B cell (primary cell): ENCODE measurements around the gene AGBL3. TPM values are rescaled to one million over a fixed set of nuclear protein-coding genes. Genes with fewer than 3 reads are reported as not detected.

Experiments
- ATAC-seq: fragments of 200-7000 bp; cut with Tn5 transposase; one replicate; pipeline ENCODE4 v1.10.0; 2021; ENCODE audit warnings: low read depth, mild to moderate bottlenecking, moderate number of reproducible peaks, moderate library complexity
- CTCF ChIA-PET: fragments of 350-600 bp; sonication (Branson Sonifier 250); formaldehyde crosslinking; loops from one replicate; lab custom pipeline; 2021; ENCODE audit warnings: antibody characterized with exemption, inconsistent platforms; lab: Charles Lee
- POLR2A ChIA-PET: fragments of 350-600 bp; sonication (Branson Sonifier 250); formaldehyde crosslinking; loops from one replicate; lab custom pipeline; 2021; ENCODE audit warnings: antibody characterized with exemption; lab: Charles Lee
- DNase-seq: peaks from one replicate; pipeline ENCODE4 v3.0.0; 2013
- H2AFZ ChIP-seq: 2 replicates; pipeline ENCODE4 v1.6.1; 2012; ENCODE audit warnings: mild to moderate bottlenecking, low read depth, low read length; ENCODE audit not compliant: insufficient read depth, poor library complexity, severe bottlenecking
- H3K27ac ChIP-seq, 2 donors: 1 replicate in 1 of 2; 2 replicates in 1 of 2; pipeline ENCODE4 v1.5.1; 2012 to 2013; ENCODE audit warnings: low read length in 2 of 2, mild to moderate bottlenecking in 2 of 2, moderate library complexity in 1 of 2
- H3K27me3 ChIP-seq, 4 experiments: fragments of 200-600 bp in 1 of 4; sonication (generic) in 1 of 4; replicated peaks in 1 of 4; 1 replicate in 2 of 4; 2 replicates in 2 of 4; pipeline versions ENCODE4 v1.6.1 to v1.7.0; 2013 to 2016; ENCODE audit warnings: low read length in 3 of 4, mild to moderate bottlenecking in 2 of 4, mixed read lengths in 1 of 4, moderate library complexity in 1 of 4; ENCODE audit not compliant: insufficient read depth in 4 of 4, control insufficient read depth in 3 of 4; ENCODE audit errors: control extremely low read depth in 1 of 4
- H3K36me3 ChIP-seq, 2 experiments: replicated peaks in 1 of 2; 1 replicate in 1 of 2; 2 replicates in 1 of 2; pipeline versions ENCODE4 v1.6.1 to v1.7.1; 2013; ENCODE audit warnings: low read length in 1 of 2; ENCODE audit not compliant: insufficient read depth in 2 of 2, control insufficient read depth in 1 of 2; ENCODE audit errors: control extremely low read depth in 1 of 2, extremely low read depth in 1 of 2
- H3K4me1 ChIP-seq, 2 donors: fragments of 200-600 bp in 1 of 2; sonication (generic) in 1 of 2; 1 replicate in 1 of 2; 2 replicates in 1 of 2; pipeline versions ENCODE4 v1.5.1 to v1.6.1; 2013 to 2017; ENCODE audit warnings: low read length in 2 of 2; ENCODE audit not compliant: control insufficient read depth in 2 of 2, insufficient read depth in 2 of 2
- H3K4me2 ChIP-seq: replicated peaks from 2 replicates; pipeline ENCODE3; 2012; ENCODE audit warnings: mild to moderate bottlenecking, low read depth, low read length; ENCODE audit not compliant: poor library complexity, severe bottlenecking
- H3K4me3 ChIP-seq, 5 experiments: fragments of 200-600 bp in 1 of 5; sonication (generic) in 1 of 5; 1 replicate in 3 of 5; 2 replicates in 2 of 5; pipeline versions ENCODE4 v1.5.1 to v1.7.0; 2011 to 2016; ENCODE audit warnings: low read length in 4 of 5, mild to moderate bottlenecking in 4 of 5, low read depth in 2 of 5, control low read depth in 1 of 5, moderate library complexity in 1 of 5; ENCODE audit not compliant: insufficient read depth in 1 of 5; ENCODE audit errors: control extremely low read depth in 1 of 5, extremely low read depth in 1 of 5
- H3K79me2 ChIP-seq: fragments of 200-600 bp; sonication (generic); one replicate; pipeline ENCODE4 v1.6.0; 2016; ENCODE audit warnings: low read length; ENCODE audit not compliant: control insufficient read depth, insufficient read depth
- H3K9ac ChIP-seq: fragments of 200-600 bp; sonication (generic); 2 replicates; pipeline ENCODE4 v1.6.1; 2017; ENCODE audit warnings: mild to moderate bottlenecking, low read length, moderate library complexity
- H3K9me3 ChIP-seq, 3 donors: one replicate each; pipeline versions ENCODE4 v1.6.1 to v1.7.1; 2013; ENCODE audit warnings: low read length in 2 of 3; ENCODE audit not compliant: control insufficient read depth in 2 of 3, insufficient read depth in 1 of 3; ENCODE audit errors: control extremely low read depth in 1 of 3
- H4K20me1 ChIP-seq: 2 replicates; pipeline ENCODE4 v1.6.0; 2012; ENCODE audit warnings: mild to moderate bottlenecking, low read length; ENCODE audit not compliant: insufficient read depth, control insufficient read depth, poor library complexity, severe bottlenecking
- H3K27ac Mint-ChIP-seq: one replicate; pipeline ENCODE4 v1.8.0; 2021; ENCODE audit warnings: mixed read lengths
- H3K27me3 Mint-ChIP-seq: one replicate; pipeline ENCODE4 v1.8.0; 2021; ENCODE audit warnings: mixed read lengths
- H3K4me1 Mint-ChIP-seq: one replicate; pipeline ENCODE4 v1.8.0; 2021; ENCODE audit warnings: mixed read lengths
- H3K4me3 Mint-ChIP-seq: one replicate; pipeline ENCODE4 v1.8.0; 2021; ENCODE audit warnings: mixed read lengths
- H3K9me3 Mint-ChIP-seq: one replicate; pipeline ENCODE4 v1.8.0; 2022; ENCODE audit warnings: mixed read lengths; ENCODE audit not compliant: insufficient read depth
- EZH2 ChIP-seq: IDR thresholded peaks from 2 replicates; pipeline ENCODE4 v1.6.1; 2012; ENCODE audit warnings: borderline replicate concordance, low read depth, mild to moderate bottlenecking, moderate library complexity, low read length; ENCODE audit not compliant: insufficient read depth, poor library complexity, severe bottlenecking
- WGBS: methylation state at CpG from one replicate; pipeline ENCODE4 v1.1.5; 2013; ENCODE audit warnings: missing lambda C conversion rate; ENCODE audit not compliant: insufficient coverage; 5-methylcytosine and 5-hydroxymethylcytosine counted together
- intact Hi-C: fragments of 100-400 bp; cut with micrococcal nuclease; formaldehyde crosslinking; loops from one replicate; pipeline ENCODE4 v1.10.0; 2022
- polyA plus RNA-seq: library from polyadenylated mRNA; depleted of rRNA; stranded (reverse); fragments of >200 nt; gene quantifications from 2 replicates; pipeline ENCODE4 v1.2.3, GENCODE V29; 2012
- total RNA-seq, 2 donors: library from RNA; stranded (reverse); fragments of 120-200 nt in 1 of 2; gene quantifications; 1 replicate in 1 of 2; 2 replicates in 1 of 2; pipeline versions ENCODE4 v1.2.3 to v1.2.4, GENCODE V29; 2013 to 2022
- TF ChIP-seq, protein P1 (sequence below): fragments of 200-600 bp; IDR thresholded peaks from one replicate; pipeline ENCODE4 v1.8.0; 2022; ENCODE audit warnings: antibody characterized with exemption, mild to moderate bottlenecking

AGBL3 gene
- total and polyA plus RNA-seq, 2 donors (not counting 1 experiment from before 2014, with no cell fraction given): 0.51 to 10.9 TPM

DNA sequence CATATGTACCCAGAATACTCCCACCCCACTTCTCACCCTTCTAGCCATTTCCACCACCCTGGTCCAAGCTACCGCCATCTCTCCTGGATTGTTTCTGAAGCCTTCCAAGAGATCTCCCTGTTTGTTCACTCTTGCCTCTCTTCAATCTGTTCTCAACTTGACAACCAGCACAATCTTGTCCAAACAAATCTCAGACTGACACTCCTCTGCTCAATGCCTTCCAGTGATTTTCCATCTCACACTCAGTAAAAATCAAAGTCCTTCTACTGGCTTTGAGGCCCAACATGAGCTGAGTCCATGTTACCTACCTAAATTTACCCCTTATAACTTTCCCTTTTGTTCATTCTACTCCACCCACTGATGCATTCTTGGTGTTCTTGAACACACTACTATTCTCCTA, 128.3 kb downstream of the AGBL3 start:
- Histone ChIP-seq H3K4me2 (no peak overlapping the region), H3K27me3 (no peaks in the 10 kb centered on the region), H3K9ac (no peak overlapping the region), H3K4me3 (no peak overlapping the region), H2AFZ (no peak overlapping the region), H3K79me2 (no peaks in the 10 kb centered on the region), H3K4me1 (no peaks in the 10 kb centered on the region), H4K20me1 (no peaks in the 10 kb centered on the region), H3K9me3 (peaks cover 0 to 10% (median 0%) of the 10 kb centered on the region in 3 donors), H3K27ac (no peak overlapping the region), H3K36me3 (no peaks in the 10 kb centered on the region)
- intact Hi-C loops: no loop called here
- TF ChIP-seq, protein P1, sequence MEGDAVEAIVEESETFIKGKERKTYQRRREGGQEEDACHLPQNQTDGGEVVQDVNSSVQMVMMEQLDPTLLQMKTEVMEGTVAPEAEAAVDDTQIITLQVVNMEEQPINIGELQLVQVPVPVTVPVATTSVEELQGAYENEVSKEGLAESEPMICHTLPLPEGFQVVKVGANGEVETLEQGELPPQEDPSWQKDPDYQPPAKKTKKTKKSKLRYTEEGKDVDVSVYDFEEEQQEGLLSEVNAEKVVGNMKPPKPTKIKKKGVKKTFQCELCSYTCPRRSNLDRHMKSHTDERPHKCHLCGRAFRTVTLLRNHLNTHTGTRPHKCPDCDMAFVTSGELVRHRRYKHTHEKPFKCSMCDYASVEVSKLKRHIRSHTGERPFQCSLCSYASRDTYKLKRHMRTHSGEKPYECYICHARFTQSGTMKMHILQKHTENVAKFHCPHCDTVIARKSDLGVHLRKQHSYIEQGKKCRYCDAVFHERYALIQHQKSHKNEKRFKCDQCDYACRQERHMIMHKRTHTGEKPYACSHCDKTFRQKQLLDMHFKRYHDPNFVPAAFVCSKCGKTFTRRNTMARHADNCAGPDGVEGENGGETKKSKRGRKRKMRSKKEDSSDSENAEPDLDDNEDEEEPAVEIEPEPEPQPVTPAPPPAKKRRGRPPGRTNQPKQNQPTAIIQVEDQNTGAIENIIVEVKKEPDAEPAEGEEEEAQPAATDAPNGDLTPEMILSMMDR: no peak
- no peak for TF ChIP-seq EZH2
- H3K9me3 Mint-ChIP-seq: no peaks in the 10 kb centered on the region
- H3K4me1 Mint-ChIP-seq: no peaks in the 10 kb centered on the region
- H3K27ac Mint-ChIP-seq: no peak overlapping the region
- CTCF ChIA-PET: no interaction called here
- POLR2A ChIA-PET: no interaction called here
- no peak for DNase-seq
- ATAC-seq: no peak
- 100% methylated on average over 1 of the region's 1 CpG for WGBS
- H3K27me3 Mint-ChIP-seq: no peaks in the 10 kb centered on the region
- H3K4me3 Mint-ChIP-seq: no peak overlapping the region

DNA sequence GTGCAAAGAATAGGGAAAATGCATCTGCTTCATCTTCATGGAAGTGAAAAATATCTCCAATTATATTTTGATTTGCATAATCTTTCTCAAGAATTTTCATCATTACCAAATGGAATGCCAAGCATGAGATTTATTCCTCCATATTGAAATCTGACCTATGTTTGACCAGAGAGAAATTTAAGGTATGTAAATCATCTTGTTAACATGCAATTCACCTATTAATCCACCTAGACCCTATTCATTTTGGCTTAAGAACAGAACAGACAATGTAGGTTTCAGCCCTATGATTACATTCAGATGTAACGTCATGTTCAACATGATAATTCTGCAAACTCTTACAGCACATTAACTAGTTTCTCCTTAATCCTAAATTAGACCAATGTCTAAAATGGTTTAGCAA, 130.8 kb downstream of the AGBL3 start:
- Histone ChIP-seq H3K36me3 (no peaks in the 10 kb centered on the region), H2AFZ (no peak overlapping the region), H3K4me3 (no peak overlapping the region), H3K79me2 (no peaks in the 10 kb centered on the region), H4K20me1 (no peaks in the 10 kb centered on the region), H3K27ac (no peak overlapping the region), H3K4me1 (no peaks in the 10 kb centered on the region), H3K9me3 (peaks cover 0 to 15% (median 2%) of the 10 kb centered on the region in 3 donors), H3K9ac (no peak overlapping the region), H3K27me3 (no peaks in the 10 kb centered on the region), H3K4me2 (no peak overlapping the region)
- TF ChIP-seq EZH2: no peak
- TF ChIP-seq, protein P1: no peak
- no peak for DNase-seq
- intact Hi-C loops: no loop called here
- Mint-ChIP-seq H3K27ac (no peak overlapping the region), H3K9me3 (peaks cover 7% of the 10 kb centered on the region), H3K4me1 (no peaks in the 10 kb centered on the region), H3K27me3 (no peaks in the 10 kb centered on the region), H3K4me3 (no peak overlapping the region)
- WGBS: no CpG with 5 or more reads among the region's 1 CpG
- ATAC-seq: no peak
- CTCF ChIA-PET: no interaction called here
- POLR2A ChIA-PET: no interaction called here
